Measurements from ENCODE around the gene DLGAP3.

DNA sequence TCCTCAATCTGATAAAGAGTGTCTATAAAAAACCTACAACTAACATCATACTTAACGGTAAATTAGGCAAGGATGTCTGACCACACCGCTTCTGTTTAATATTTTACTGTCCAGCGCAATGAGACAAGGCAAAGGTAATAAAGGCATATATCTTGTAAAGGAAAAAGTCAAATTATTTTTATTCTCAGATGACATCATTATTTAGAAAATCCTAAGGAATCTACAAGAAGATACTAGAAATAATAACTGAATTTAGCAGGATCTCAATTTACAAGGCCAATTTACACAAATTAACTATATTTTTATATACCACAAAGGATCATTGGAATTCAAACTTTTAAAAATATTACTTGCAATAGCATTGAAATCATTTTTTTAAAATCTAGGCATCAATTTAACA, 107.2 kb downstream of the DLGAP3 start:
- TF ChIP-seq POLR2A (IDR thresholded peaks at IDR 0.05; ENCODE audit: low read length) (no peak), GATA1 (IDR thresholded peaks at IDR 0.05; ENCODE audit: low read depth, low read length) (no peak)

Data from erythroblast (primary cell).